Measurements from ENCODE around the gene PCSK7.
A peak's percentile ranks its signal among the peaks of the same experiment; 100 is the strongest.
"Not testable (repeated sequence)": the region's sequence is repeated elsewhere in the genome, so short reads cannot be mapped to it uniquely, and the experiment has no call there.

The PCSK7 gene

DNA sequence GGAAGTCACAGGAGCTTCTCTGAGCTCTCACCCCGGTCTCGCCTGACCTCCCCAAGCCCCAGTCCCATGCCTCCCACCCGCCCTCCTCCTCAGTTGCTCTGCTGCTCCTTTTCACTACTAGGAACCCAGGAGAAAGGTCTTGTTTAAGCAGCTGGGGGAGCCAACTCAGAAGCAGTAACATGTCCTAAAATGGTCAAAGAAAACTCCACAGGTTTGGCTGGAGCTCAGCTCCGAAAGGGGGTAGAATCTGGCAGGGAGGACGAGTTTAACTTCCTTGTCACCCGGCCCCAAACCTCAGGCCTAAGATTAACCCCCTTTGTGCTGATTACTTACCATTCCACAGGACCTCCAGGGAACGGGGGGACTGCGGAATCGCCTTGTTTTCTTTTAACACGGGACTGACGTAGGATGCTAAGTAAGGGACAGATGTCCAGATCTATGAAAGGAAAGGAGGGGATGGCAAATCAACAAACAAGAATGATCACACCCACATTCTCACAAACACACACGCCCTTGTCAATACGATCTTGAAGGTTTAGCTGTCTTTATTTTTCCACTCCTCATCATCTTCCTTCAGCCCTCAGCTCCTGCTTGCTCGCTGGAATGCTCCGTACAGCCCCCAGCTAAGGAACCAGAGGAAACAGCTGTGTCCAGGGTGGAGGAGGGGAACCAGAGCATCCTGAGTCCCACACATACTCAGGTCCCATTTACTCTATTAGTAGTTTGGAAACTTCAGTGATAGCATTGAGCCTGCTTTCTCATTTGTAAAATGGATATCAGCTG lies 13.5 kb downstream of the PCSK7 start:
- no peak overlapping the region for H3K4me3 ChIP-seq (ENCODE audit: low read length in 2 of 2)
- H3K36me3 ChIP-seq (ENCODE audit: control insufficient read depth in 2 of 2, insufficient read depth in 2 of 2, low read length in 2 of 2): peaks cover 57 to 77% of the 10 kb centered on the region in 2 donors
- H3K4me1 ChIP-seq (ENCODE audit: control insufficient read depth in 2 of 2, insufficient read depth in 2 of 2, low read length in 2 of 2): peaks cover 28 to 38% of the 10 kb centered on the region in 2 donors
- H3K9me3 ChIP-seq (ENCODE audit: control insufficient read depth in 2 of 2, low read length in 2 of 2): no peaks in the 10 kb centered on the region
- H3K27me3 ChIP-seq (ENCODE audit: control insufficient read depth in 2 of 2, insufficient read depth in 2 of 2, low read length in 2 of 2): no peaks in the 10 kb centered on the region
- H3K27ac ChIP-seq (ENCODE audit: low read depth in 2 of 2, low read length in 2 of 2): peak overlapping the region; percentile 67 to 89
- H3K9ac ChIP-seq (ENCODE audit: low read depth in 1 of 2, low read length in 2 of 2): no peak overlapping the region

DNA sequence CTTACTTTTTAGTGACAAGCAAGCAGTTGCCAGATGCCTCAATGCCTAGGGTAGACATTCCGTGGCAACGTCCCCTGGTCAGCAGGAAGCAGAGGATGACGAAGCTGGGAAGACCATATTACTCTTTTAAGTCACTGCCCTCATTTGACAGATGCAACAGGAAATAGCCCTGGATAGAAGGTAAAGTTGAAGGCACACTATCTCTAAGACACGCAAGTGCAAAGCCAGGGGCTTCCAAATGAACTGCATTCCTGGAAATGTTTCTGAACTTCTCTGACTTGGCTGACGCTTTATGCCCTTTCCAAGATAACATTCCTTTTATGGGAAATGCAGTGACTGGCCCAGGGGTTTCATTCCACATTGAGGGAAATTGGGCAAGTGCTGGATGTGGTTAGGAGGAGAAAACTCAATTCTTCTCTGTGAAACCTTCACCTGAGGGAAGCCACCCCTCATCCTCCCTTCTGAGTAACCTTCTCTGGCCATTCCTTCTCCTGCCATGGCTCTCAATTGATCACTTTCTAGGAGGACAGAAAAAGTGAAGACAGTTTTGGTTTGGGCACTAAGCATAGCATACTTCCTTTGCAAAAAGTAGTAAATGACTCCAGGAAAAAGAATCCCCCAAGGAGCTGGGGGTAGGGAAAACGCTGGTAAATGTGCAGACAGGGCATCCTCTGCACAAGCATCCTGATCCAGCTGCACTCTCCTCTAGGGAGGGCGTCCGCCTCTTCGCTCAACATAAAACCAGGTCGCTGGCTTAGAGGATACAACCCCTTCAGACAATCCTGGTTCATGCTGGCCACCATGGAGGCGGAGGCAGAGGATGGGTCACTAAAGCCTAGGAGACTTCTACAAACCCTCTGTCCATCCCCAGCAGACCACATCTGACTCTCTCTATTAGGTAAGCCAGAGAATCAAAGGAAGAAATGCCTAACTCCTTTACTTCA lies 14.5 kb downstream of the PCSK7 start:
- Histone ChIP-seq H3K27ac (ENCODE audit: low read depth in 2 of 2, low read length in 2 of 2) (peak overlapping the region; percentile 67 to 89), H3K27me3 (ENCODE audit: control insufficient read depth in 2 of 2, insufficient read depth in 2 of 2, low read length in 2 of 2) (no peaks in the 10 kb centered on the region), H3K4me1 (ENCODE audit: control insufficient read depth in 2 of 2, insufficient read depth in 2 of 2, low read length in 2 of 2) (peaks cover 26 to 36% of the 10 kb centered on the region in 2 donors), H3K4me3 (ENCODE audit: low read length in 2 of 2) (peak overlapping the region in 1 of 2 donors; percentile 10), H3K9me3 (ENCODE audit: control insufficient read depth in 2 of 2, low read length in 2 of 2) (no peaks in the 10 kb centered on the region), H3K9ac (ENCODE audit: low read depth in 1 of 2, low read length in 2 of 2) (peak overlapping the region in 1 of 2 donors; percentile 17), H3K36me3 (ENCODE audit: control insufficient read depth in 2 of 2, insufficient read depth in 2 of 2, low read length in 2 of 2) (peaks cover 59 to 77% of the 10 kb centered on the region in 2 donors)

DNA sequence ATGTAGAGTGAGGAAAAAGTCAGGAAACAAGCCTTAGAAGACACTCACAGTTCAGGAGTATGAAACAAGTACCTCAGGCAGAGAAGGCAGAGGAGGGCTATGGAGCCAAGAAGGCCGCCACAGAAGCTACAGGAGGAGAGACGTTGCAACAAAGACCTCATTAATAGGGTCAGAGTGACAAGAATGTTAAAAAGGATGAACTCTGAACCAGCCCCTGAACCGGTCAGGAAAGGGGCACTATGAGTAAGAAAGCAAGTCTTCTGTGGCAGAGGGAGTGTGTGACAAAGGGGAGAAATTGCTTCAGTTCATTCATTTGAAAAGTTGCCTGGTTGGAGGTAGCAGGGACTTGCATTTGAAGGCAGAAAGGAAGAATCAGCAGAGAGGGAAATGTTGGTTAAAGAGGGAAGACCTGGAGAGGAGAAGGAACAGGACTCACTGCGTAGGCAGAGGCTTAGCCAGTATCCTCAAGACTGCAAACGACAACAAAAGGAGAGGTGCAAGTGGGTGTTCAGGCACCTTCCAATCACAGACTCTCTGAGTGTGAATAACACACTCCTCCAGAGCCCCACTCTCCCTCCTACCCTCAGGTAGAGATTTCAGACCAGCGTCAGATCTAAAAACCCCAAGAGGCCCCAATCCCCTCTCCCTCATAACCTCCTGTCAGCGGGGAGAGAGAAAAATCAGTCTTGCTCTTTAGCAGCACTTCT lies 17.3 kb downstream of the PCSK7 start:
- Histone ChIP-seq H3K36me3 (ENCODE audit: control insufficient read depth in 2 of 2, insufficient read depth in 2 of 2, low read length in 2 of 2) (peaks cover 50 to 59% of the 10 kb centered on the region in 2 donors), H3K9ac (ENCODE audit: low read depth in 1 of 2, low read length in 2 of 2) (no peak overlapping the region), H3K4me3 (ENCODE audit: low read length in 2 of 2) (no peak overlapping the region), H3K27ac (ENCODE audit: low read depth in 2 of 2, low read length in 2 of 2) (no peak overlapping the region), H3K27me3 (ENCODE audit: control insufficient read depth in 2 of 2, insufficient read depth in 2 of 2, low read length in 2 of 2) (no peaks in the 10 kb centered on the region), H3K9me3 (ENCODE audit: control insufficient read depth in 2 of 2, low read length in 2 of 2) (no peaks in the 10 kb centered on the region), H3K4me1 (ENCODE audit: control insufficient read depth in 2 of 2, insufficient read depth in 2 of 2, low read length in 2 of 2) (peaks cover 1 to 7% of the 10 kb centered on the region in 2 donors)

DNA sequence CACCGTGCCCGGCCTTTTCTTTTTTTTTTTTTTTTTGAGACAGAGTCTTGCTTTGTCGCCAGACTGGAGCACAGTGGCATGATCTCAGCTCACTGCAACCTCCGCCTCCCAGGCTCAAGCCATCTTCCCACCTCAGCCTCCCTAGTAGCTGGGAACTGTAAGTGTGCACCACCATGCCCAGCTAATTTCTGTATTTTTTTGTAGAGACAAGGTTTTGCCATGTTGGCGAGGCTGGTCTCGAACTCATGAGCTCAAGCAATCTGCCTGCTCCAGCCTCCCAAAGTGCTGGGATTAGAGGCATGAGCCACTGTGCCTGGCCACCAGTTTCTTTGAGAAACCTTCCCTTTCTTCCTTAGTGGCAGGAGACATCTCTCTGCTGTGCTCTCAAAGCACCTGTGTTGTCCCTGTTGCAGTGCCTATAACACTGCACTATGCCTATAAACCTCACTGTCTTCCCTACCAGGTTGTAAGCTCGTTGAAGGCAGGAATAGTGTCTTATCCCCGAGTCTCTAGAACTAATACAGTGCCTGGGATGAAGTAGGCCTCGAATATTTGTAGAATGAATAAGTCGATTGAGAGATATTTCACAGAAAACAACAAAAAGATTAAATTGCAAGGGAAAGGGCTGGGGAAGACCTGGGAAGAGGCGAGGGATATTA lies 19.0 kb downstream of the PCSK7 start:
- Histone ChIP-seq H3K27me3 (ENCODE audit: control insufficient read depth in 2 of 2, insufficient read depth in 2 of 2, low read length in 2 of 2) (no peaks in the 10 kb centered on the region), H3K4me3 (ENCODE audit: low read length in 2 of 2) (no peak overlapping the region), H3K27ac (ENCODE audit: low read depth in 2 of 2, low read length in 2 of 2) (no peak overlapping the region), H3K36me3 (ENCODE audit: control insufficient read depth in 2 of 2, insufficient read depth in 2 of 2, low read length in 2 of 2) (peaks cover 34 to 41% of the 10 kb centered on the region in 2 donors), H3K4me1 (ENCODE audit: control insufficient read depth in 2 of 2, insufficient read depth in 2 of 2, low read length in 2 of 2) (no peaks in the 10 kb centered on the region), H3K9ac (ENCODE audit: low read depth in 1 of 2, low read length in 2 of 2) (no peak overlapping the region), H3K9me3 (ENCODE audit: control insufficient read depth in 2 of 2, low read length in 2 of 2) (no peaks in the 10 kb centered on the region)

DNA sequence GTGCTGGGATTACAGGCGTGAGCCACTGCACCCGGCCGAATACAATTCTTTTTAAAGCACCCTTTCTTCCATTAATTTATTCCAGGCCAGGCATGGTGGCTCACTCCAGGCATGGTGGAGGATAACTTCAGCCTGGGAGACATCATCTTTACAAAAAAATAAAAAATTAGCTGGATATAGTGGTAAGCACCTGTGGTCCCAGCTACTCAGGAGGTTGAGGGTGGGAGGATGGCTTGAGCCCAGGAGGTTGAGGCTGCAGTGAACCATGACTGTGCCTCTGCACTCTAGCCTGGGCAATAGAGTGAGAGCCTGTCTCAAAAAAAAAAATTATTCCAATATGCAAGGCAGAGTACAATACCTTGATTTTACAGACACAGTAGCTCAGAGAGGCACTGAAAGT lies 21.3 kb downstream of the PCSK7 start:
- H3K9me3 ChIP-seq (ENCODE audit: control insufficient read depth in 2 of 2, low read length in 2 of 2): no peaks in the 10 kb centered on the region
- no peak overlapping the region for H3K27ac ChIP-seq (ENCODE audit: low read depth in 2 of 2, low read length in 2 of 2)
- no peaks in the 10 kb centered on the region for H3K4me1 ChIP-seq (ENCODE audit: control insufficient read depth in 2 of 2, insufficient read depth in 2 of 2, low read length in 2 of 2)
- H3K9ac ChIP-seq (ENCODE audit: low read depth in 1 of 2, low read length in 2 of 2): no peak overlapping the region
- H3K4me3 ChIP-seq (ENCODE audit: low read length in 2 of 2): no peak overlapping the region
- peaks cover 18 to 26% of the 10 kb centered on the region in 2 donors for H3K36me3 ChIP-seq (ENCODE audit: control insufficient read depth in 2 of 2, insufficient read depth in 2 of 2, low read length in 2 of 2)
- H3K27me3 ChIP-seq (ENCODE audit: control insufficient read depth in 2 of 2, insufficient read depth in 2 of 2, low read length in 2 of 2): no peaks in the 10 kb centered on the region

DNA sequence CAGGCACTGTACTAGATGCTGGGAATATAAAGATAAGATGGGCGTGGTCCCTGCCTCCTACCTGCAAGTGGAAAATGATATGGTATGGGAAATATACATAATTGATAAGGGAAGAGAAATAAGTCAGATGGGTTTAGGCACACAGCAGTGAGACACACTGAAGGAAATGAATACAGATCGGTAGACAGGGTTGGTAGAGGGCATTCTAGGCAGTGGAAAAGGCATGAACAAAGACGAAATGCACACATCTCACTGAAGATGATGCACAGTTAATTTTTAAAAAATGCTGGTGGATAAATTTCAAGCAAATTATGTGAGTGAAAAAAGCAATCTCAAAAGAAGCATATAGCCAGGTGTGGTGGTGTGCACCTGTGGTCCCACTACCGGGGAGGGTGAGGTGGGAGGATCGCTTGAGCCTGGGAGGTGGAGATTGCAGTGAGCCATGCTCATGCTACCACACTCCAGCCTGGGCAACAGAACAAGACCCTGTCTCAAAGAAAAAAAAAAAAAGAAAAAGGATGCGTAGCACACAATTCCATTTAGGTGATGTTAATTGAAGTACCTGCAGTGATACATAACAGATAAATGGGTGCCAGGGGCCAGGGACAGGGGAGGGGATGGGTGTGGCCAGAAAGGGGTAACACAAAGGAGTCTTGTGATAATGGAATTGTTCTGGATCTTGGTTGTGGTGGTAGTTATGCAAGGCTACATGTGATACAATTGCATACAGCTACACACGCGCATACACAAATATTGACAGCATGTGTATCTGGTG lies 22.3 kb downstream of the PCSK7 start:
- not testable (repeated sequence) for H3K27ac ChIP-seq (ENCODE audit: low read depth in 2 of 2, low read length in 2 of 2); H3K4me3 ChIP-seq (ENCODE audit: low read length in 2 of 2); H3K27me3 ChIP-seq (ENCODE audit: control insufficient read depth in 2 of 2, insufficient read depth in 2 of 2, low read length in 2 of 2); H3K4me1 ChIP-seq (ENCODE audit: control insufficient read depth in 2 of 2, insufficient read depth in 2 of 2, low read length in 2 of 2); H3K9me3 ChIP-seq (ENCODE audit: control insufficient read depth in 2 of 2, low read length in 2 of 2); H3K9ac ChIP-seq (ENCODE audit: low read depth in 1 of 2, low read length in 2 of 2)
- peaks cover 21 to 32% of the 10 kb centered on the region in 2 donors for H3K36me3 ChIP-seq (ENCODE audit: control insufficient read depth in 2 of 2, insufficient read depth in 2 of 2, low read length in 2 of 2)

DNA sequence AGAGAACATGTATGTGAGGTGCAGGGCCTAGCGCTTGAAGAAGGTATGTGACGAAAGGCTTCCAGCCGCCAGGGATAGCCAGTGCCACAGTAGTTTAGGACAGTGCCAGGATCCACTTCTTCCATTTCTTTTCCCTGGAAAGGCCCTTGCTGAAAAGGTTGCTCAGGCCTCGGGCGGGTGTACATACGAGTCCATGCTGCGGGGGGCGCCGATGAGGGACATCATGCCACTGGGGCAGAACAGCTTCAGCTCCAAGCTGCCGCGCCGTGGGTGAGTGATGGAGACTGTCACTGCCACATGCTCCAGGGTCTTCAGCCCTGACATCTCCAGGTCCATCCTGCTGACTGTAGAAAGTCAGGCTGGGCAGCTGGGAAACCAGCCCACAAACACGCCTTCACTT lies 23.2 kb downstream of the PCSK7 start:
- not testable (repeated sequence) for H3K9ac ChIP-seq (ENCODE audit: low read depth in 1 of 2, low read length in 2 of 2); H3K27me3 ChIP-seq (ENCODE audit: control insufficient read depth in 2 of 2, insufficient read depth in 2 of 2, low read length in 2 of 2); H3K27ac ChIP-seq (ENCODE audit: low read depth in 2 of 2, low read length in 2 of 2); H3K4me1 ChIP-seq (ENCODE audit: control insufficient read depth in 2 of 2, insufficient read depth in 2 of 2, low read length in 2 of 2); H3K4me3 ChIP-seq (ENCODE audit: low read length in 2 of 2); H3K9me3 ChIP-seq (ENCODE audit: control insufficient read depth in 2 of 2, low read length in 2 of 2)
- peaks cover 26 to 34% of the 10 kb centered on the region in 2 donors for H3K36me3 ChIP-seq (ENCODE audit: control insufficient read depth in 2 of 2, insufficient read depth in 2 of 2, low read length in 2 of 2)

DNA sequence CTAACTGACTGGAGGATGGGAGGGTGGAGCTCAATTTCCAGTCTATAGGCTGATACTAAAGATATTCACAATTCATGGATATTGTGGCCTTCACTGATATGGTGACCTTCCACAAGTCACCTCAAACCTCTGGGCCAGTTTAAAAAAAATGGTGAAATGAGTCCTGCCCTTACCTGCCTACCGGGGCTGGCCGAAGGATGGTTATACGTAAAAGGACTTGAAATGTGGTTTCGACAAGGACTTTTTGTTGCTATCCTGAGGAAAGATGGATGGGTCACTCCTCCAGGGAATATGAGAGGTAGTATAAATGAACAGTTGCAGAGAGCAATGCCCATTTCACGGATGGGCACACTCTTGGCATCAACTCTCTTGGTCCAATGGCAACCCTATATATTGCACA lies 24.4 kb downstream of the PCSK7 start:
- H3K27ac ChIP-seq (ENCODE audit: low read depth in 2 of 2, low read length in 2 of 2); H3K9ac ChIP-seq (ENCODE audit: low read depth in 1 of 2, low read length in 2 of 2); H3K4me1 ChIP-seq (ENCODE audit: control insufficient read depth in 2 of 2, insufficient read depth in 2 of 2, low read length in 2 of 2); H3K9me3 ChIP-seq (ENCODE audit: control insufficient read depth in 2 of 2, low read length in 2 of 2); H3K4me3 ChIP-seq (ENCODE audit: low read length in 2 of 2); H3K27me3 ChIP-seq (ENCODE audit: control insufficient read depth in 2 of 2, insufficient read depth in 2 of 2, low read length in 2 of 2): not testable (repeated sequence)
- H3K36me3 ChIP-seq (ENCODE audit: control insufficient read depth in 2 of 2, insufficient read depth in 2 of 2, low read length in 2 of 2): peaks cover 17 to 26% of the 10 kb centered on the region in 2 donors

DNA sequence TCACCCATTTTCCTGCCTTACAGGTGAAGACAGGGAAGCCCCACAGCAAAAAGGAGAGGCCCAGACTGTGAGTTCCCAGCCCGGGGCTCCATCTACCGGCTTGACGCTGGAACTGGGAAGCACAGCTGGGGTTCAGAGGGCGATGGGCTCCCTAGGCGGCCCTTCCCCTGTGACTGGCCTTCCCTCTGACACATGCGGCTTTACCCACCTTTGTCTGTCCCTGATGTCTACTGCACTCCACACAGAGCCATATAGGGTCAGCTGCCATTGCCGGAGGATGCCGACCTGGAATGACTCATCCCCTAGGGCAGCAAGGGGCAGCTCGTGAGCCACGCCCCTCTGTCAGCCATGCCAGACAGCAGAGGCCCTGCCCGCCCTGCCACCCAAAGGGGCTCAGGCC lies 25.0 kb downstream of the PCSK7 start:
- H3K27ac ChIP-seq (ENCODE audit: low read depth in 2 of 2, low read length in 2 of 2); H3K27me3 ChIP-seq (ENCODE audit: control insufficient read depth in 2 of 2, insufficient read depth in 2 of 2, low read length in 2 of 2); H3K4me1 ChIP-seq (ENCODE audit: control insufficient read depth in 2 of 2, insufficient read depth in 2 of 2, low read length in 2 of 2); H3K9me3 ChIP-seq (ENCODE audit: control insufficient read depth in 2 of 2, low read length in 2 of 2); H3K9ac ChIP-seq (ENCODE audit: low read depth in 1 of 2, low read length in 2 of 2); H3K4me3 ChIP-seq (ENCODE audit: low read length in 2 of 2): not testable (repeated sequence)
- H3K36me3 ChIP-seq (ENCODE audit: control insufficient read depth in 2 of 2, insufficient read depth in 2 of 2, low read length in 2 of 2): peaks cover 17 to 26% of the 10 kb centered on the region in 2 donors

Data from mucosa of rectum (tissue), 2 donors.